NCI-H524 (cell line): Measurements from ENCODE around the gene SURF6.
A peak's percentile ranks its signal among the peaks of the same experiment; 100 is the strongest.

ENCODE experiments used
- DNase-seq, 2 experiments: peaks; one replicate each; lab custom pipeline; 2025; lab: John Stamatoyannopoulos, UW

Gene SURF6

DNA sequence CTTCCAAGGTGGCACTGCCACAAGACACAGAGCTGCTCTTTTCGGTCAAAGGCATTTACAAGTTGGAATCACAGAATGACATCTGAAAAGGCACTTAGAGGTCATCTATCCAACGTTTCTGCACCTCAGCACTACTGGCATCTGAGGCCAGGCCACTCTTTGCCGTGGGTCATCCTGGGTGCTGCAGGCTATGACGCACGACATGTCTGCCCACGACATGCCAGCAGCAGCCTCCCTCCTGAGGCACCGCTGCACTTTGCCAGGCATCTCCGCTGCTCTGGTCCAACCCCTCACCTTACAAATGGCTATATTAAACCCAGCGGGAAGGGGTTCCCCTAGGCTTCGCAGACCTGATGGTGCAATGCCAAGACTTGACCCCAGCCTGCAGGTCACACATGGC, 31.8 kb upstream of the SURF6 start:
- DNase-seq: no peak

DNA sequence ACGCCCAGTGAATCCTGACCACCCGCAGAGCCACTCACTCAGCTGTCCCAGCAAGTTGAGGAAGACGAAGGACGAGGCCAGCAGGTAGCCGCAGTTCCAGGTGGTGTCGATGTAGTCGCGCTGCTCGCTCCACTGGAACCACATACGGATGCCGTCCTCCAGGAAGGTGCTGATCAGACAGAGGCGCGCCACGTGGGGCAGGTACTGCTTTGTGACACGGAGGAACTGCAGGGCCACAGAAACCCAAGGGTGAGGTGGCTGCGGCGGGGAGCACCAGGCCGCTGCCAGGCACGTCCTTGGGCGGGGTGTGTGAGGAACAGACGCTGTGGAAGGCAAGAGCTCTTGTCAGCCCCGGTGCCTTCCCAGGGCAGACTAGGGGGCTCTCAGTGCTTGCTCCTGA, 31.2 kb upstream of the SURF6 start:
- no peak for DNase-seq

DNA sequence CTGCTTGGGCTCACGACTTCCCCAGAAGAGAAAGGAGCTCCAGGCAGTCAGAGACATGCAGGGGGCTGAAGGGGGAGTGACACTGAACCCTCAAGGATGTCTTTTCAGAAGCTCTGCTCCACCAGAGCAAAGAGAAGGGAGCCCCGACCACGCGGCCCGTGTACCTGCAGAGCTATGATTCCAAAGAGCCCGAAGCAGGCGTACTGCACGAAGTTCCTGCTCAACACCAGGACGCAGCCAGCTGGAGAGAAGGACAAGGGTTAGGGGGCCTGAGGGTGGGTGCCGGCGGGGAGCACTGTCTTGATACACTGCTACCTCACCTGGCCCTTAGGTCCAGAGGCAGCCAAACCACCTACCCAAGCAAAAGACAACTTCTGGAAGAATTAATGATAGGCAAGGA, 30.4 kb upstream of the SURF6 start:
- no peak for DNase-seq

DNA sequence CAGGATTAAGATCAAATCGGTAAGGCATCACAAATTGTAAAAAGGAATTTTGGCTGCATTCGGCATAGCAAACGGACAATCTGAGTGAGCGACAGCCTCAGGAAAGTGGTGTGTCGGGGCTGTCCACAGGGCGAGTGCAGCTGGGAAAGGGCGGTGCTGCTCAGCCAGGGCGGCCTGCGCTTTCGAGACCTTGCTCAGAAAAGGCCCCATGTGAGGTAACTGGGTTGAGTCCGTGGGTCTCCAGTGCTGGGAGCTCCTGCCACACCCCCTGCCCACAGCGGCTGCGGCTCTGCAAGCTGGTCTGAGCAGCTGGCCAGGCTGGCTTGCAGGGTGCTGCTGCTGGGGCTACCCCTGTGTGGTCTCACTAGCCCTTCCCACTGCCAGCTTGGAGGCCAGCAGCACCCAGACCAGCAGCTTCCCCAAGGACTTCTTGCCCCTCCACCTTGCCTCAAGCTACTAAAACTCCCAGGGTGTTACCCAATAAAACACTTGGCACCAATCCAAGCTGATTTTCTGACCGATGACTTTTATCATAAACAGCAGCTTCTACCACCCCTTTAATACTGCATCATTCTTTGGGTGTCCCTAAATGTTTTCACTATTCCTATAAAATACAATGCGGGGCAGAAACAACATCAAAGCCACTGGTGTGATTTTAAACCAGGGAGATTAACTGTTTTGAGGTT, 26.5 kb upstream of the SURF6 start:
- no peak for DNase-seq

GRCh38 chr9:133361507-133362092, 25.6 kb upstream of the SURF6 start:
- DNase-seq: no peak

GRCh38 chr9:133360400-133361393, 24.7 kb upstream of the SURF6 start:
- peak in 1 of 2 experiments; percentile 45 for DNase-seq

DNA sequence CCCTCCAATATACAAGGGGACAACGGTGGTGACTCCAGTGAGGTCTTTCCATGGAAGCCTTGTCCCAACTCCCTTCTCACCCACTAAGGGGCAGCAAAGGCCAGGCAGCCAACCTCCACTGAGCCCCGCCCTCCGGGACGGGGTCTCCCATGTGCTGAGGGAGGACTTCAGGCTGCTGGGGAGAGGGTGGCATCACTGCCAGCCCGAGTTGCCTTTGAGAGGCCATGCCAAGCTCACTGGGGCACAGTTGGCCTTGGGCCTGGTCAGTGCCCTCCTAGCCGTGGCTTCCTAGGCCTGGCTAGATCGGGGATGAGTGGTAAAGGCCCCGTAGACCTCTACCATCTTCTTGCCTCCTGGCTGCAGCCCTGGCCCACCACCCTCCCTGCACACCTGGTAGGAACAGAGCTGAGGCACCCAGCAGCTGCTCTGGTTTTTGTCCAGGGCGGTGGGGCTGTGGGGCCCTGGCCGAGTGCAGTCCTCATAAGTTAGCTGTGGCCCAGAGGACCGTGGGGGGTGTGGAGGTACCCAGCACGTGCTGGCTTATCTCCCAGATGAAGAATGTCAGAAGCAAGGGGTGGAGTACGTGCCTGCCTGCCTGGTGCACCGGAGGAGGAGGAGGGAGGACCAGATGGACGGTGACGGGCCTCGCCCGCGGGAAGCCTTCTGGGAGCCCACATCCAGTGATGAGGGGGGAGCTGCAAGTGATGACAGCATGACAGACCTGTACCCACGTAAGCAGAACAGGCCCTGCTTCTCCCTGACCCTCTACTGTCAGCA, 23.6 kb upstream of the SURF6 start:
- peak; percentile 27 to 88 for DNase-seq

GRCh38 chr9:133357656-133358055, 21.7 kb upstream of the SURF6 start:
- no peak for DNase-seq

DNA sequence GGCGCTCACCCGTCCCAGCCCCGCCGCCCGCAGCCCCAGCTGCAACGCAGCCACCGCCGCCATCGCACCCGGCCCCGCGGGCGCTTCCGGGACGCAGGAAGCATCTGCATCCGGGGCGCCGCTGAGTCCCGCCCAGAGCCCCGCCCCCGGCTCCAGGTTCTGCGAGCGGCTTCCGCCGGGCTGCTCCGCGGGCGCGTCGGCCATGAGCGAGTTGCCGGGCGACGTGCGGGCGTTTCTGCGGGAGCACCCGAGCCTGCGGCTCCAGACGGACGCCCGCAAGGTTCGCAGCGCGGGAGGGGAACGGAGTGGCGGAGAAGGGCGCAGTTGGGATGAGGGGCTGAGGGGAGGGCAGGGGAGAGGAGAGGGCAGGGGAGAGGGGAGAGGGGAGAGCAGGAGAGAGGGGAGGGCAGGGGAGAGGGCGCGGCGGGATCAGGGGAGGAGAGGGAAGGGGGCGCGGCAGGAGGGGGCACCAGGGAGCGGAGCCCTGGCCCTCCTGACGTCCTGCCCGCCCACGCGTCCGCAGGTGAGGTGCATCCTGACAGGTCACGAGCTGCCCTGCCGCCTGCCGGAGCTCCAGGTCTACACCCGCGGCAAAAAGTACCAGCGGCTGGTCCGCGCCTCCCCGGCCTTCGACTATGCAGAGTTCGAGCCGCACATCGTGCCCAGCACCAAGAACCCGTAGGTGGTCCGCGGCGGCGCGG, 20.6 kb upstream of the SURF6 start, which contains the start of the genes SURF1 and SURF2:
Gene SURF1, minus strand, starts transcription at position 97 of the 701 bp plus-strand sequence. Its CDS starts 34 bp downstream, at position 63.
Gene SURF2, plus strand, starts transcription at position 160 of the 701 bp plus-strand sequence. Its CDS starts 43 bp downstream, at position 203.
- DNase-seq: peak; percentile 39 to 79

DNA sequence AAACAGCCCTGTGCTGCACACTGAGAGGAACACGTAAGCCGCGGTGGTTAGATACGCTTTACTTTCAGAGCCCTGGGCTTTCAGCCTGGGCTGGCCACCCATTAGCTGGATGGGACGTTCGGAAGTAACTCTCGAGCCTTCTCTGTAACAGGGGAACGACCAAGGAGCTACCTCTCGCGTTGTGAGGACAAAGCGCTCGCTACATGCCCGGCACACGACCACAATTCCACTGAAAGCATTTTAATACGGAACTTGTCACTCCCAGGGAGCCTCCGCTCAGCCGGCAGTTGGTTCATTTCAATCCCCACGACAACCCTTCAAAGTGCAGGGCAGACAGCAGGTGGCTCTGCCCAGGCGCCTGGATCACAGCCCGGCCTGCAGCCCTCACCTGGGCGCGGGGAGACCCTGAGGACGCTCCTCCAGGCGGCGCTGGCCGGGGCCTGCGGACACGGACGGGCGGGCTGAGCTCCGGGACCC, 19.9 kb upstream of the SURF6 start:
- DNase-seq: peak in 1 of 2 experiments; percentile 40

DNA sequence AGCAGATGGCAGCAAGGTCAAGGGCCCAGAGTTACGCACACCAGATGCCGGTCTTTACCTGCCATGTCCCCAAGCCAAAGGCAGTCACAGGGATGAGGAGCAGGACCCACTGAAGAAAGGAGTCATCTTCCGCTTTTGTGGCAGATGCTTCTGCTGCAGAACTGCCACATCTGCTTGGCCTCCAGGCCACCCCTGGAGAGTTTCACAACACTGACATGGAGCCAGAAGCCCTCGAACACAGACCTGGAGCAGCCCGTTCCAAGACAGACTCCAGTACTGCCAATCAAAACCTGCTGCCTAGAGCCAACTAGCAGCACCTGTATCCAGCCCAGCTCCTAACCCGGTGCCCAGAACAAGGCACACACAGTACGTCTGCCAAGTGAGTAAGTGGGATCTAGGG, 18.8 kb upstream of the SURF6 start:
- peak in 1 of 2 experiments; percentile 38 for DNase-seq

DNA sequence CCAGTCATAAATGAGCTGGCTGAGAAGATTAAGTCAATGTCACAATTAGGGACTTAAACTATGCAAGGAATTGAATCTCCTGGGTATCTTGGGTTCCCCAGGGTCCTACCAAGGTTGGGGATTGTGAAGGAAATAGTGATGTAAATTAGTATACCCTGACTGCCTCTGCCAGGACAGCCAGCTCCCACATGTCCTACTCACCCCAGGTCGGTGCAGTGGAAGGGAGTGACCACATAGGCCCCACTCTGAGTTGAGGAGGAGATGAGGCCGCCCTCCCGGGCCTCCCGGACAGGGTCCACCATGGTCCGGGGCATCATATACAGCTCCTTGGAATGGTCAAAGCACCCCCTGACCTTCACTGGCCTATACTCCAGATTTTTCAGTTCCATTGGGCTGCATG, 17.6 kb upstream of the SURF6 start:
- no peak for DNase-seq

GRCh38 chr9:133352635-133353340, 16.8 kb upstream of the SURF6 start:
- DNase-seq: peak in 1 of 2 experiments; percentile 38

DNA sequence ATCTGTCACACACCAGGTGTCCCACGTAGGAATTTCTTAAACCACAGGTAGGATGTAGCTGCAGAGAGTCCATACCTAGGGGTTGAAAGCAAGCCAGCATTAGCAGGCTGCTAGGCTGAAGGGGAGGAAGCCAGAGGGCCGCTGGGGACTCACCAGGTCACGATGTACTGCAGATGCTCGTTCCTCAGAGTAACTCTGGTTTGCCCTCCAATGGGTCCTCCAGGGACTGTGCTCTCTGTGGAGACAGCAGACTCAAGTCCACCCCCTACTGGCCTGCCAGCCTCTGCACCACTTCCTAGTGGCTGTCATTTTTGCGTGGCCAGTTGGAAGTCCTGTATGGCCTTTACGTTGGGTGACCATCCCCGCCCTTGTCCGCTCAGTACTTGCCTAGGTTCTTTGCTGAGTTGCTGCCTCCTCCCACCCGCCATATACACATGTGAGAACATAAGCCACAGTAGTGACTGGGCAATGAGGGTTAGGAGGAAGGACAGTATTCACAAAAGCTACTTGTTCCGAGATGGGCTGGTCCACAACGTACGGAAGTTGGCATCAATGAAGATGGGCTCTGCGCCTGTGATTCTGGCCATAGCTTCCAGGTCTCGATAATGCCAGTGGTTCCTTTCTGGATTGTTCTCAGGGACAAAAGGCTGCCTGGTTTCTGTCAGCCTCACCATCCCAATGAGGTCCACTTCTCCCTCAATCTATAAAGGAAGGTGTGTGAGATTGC, 16.1 kb upstream of the SURF6 start:
- DNase-seq: peak in 1 of 2 experiments; percentile 72

- no peak for DNase-seq
Measured at GRCh38 chr9:133351526-133351907, 15.5 kb upstream of the SURF6 start.

DNA sequence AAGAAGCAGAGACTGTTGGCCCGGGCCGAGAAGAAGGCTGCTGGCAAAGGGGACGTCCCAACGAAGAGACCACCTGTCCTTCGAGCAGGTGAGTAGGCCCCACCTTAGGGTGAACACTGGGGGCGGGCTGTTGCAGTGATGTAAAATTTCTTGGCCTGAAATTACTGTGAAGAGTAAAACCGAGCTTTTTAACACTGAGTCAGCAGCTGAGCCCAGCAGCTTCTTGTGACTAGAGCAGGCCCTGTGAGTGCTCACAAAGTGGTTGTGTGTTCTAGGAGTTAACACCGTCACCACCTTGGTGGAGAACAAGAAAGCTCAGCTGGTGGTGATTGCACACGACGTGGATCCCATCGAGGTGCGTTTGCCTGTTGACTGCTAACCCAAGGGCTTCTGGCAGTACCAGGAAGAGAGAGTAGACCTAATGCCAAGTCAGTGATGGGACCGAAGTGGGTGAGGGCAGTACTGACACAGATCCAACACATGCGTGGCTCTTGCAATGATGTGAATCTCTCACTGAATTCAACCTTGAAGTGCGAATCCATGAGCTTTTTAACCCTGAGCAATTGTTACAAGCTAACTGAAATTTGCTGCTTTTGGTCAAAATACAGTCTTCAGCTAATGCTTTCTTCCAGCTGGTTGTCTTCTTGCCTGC, 14.1 kb upstream of the SURF6 start:
- no peak for DNase-seq

- no peak for DNase-seq
Measured at GRCh38 chr9:133348718-133349573, 13.0 kb upstream of the SURF6 start.
